Heart left ventricle (tissue), 16 donors: ENCODE measurements around the gene TUBB. TPM values are rescaled to one million over a fixed set of nuclear protein-coding genes. Genes with fewer than 3 reads are reported as not detected.
A peak's percentile ranks its signal among the peaks of the same experiment; 100 is the strongest.

ENCODE experiments used
- ATAC-seq, 4 donors: fragments of 200-7000 bp; cut with Tn5 transposase; one replicate each; pipeline ENCODE4 v1.9.1; 2020 to 2022; ENCODE audit warnings: moderate library complexity in 4 of 4, mild to moderate bottlenecking in 3 of 4, moderate number of reproducible peaks in 1 of 4
- DNase-seq, 5 donors: peaks; one replicate each; pipeline ENCODE4 v3.0.0-alpha.2; 2020
- H3K27ac ChIP-seq, 12 donors: fragments of 200-600 bp; sonication (generic) in 4 of 12; one replicate each; pipeline versions ENCODE4 v1.5.0 to v1.8.0; 2016 to 2022; ENCODE audit warnings: mild to moderate bottlenecking in 2 of 12
- H3K27me3 ChIP-seq, 9 donors: fragments of 200-600 bp; sonication (generic) in 2 of 9; one replicate each; pipeline versions ENCODE4 v1.5.1 to v1.8.0; 2016 to 2022; ENCODE audit warnings: mild to moderate bottlenecking in 3 of 9
- H3K36me3 ChIP-seq, 9 donors: fragments of 200-600 bp; sonication (generic) in 2 of 9; one replicate each; pipeline versions ENCODE4 v1.5.0 to v1.8.0; 2018 to 2022; ENCODE audit warnings: mild to moderate bottlenecking in 2 of 9
- H3K4me1 ChIP-seq, 12 donors: fragments of 200-600 bp; sonication (generic) in 4 of 12; one replicate each; pipeline versions ENCODE4 v1.5.0 to v1.8.0; 2016 to 2022; ENCODE audit warnings: mild to moderate bottlenecking in 3 of 12
- H3K4me3 ChIP-seq, 12 donors: fragments of 200-600 bp; sonication (generic) in 4 of 12; one replicate each; pipeline versions ENCODE4 v1.5.0 to v1.8.0; 2017 to 2022; ENCODE audit warnings: mild to moderate bottlenecking in 9 of 12, moderate library complexity in 4 of 12
- H3K9me3 ChIP-seq, 12 donors: fragments of 200-600 bp; sonication (generic) in 4 of 12; one replicate each; pipeline versions ENCODE4 v1.5.0 to v1.8.0; 2016 to 2022; ENCODE audit warnings: mild to moderate bottlenecking in 1 of 12
- CTCF ChIP-seq, 12 donors: fragments of 200-600 bp; sonication (generic) in 4 of 12; IDR thresholded peaks; one replicate each; pipeline versions ENCODE4 v1.5.0 to v1.8.0; 2018 to 2022; ENCODE audit warnings: antibody characterized with exemption in 12 of 12, mild to moderate bottlenecking in 5 of 12
- POLR2A ChIP-seq, 2 donors: fragments of 450-650 bp; IDR thresholded peaks; one replicate each; pipeline ENCODE4 v1.6.1; 2017; ENCODE audit warnings: antibody characterized with exemption in 2 of 2, mild to moderate bottlenecking in 2 of 2, moderate library complexity in 2 of 2
- WGBS, 4 donors: extraction: QIAGEN DNeasy Blood & Tissue Kit in 2 of 4; methylation state at CpG; one replicate each; pipeline versions ENCODE4 v1.1.5 to v1.1.7; 2013 to 2018; 5-methylcytosine and 5-hydroxymethylcytosine counted together
- intact Hi-C, 10 donors: fragments of 100-400 bp; cut with DNase I; formaldehyde crosslinking; loops; one replicate each; pipeline versions ENCODE4 v1.11.1 to v1.14.2; 2022
- polyA plus RNA-seq, 2 donors: library from polyadenylated mRNA; stranded (reverse); fragments of 200-250 nt; gene quantifications; one replicate each; pipeline ENCODE4 v1.2.3, GENCODE V29; 2013
- total RNA-seq, 9 donors: library from RNA; depleted of rRNA in 2 of 9; stranded (reverse); fragments of >200 nt in 2 of 9; fragmentation: NEBNext Ultra II Directional in 3 of 9; extraction: Animal tissue kit (Norgen Biotek cat#: 25700) in 3 of 9; gene quantifications; one replicate each; pipeline versions ENCODE4 v1.1.0 to v1.2.4, GENCODE V29; 2016 to 2023
- donor health status: ischemic (EF 13 %, LVEDD 7.1; RV severe dilation, severe dysfunction).
- donor health status: healthy with polysubstance abuse.
- donor health status: DM: no; HTN: yes; CAD: no.
- donor health status: DM: no; HTN: no; CAD: no.
- donor health status: ischemic (EF 25% LVEDD 6.9; RV normal size, moderate dysfunction).
- donor health status: ischemic (EF 25% LVEDD 5.7; RV mildly dilated, moderate dysfunction).
- donor health status: healthy.
- donor health status: DM: yes; HTN: yes; CAD: no.
- donor health status: ischemic (EF 35%, LVEDD 5.7; RV mildly dilated, moderate dysfunction).
- donor health status: nonischemic (EF 11% LVEDD 7.7; RV severe dilation, severe dysfunction).
- donor health status: DM: yes; HTN: yes; CAD: no.
- donor health status: PGD.
- donor health status: ischemic (EF 29% LVEDD 5.4; RV normal size, mild dysfunction).
- donor health status: nonischemic (EF 23%, LVEDD 6.1; RV moderate dilation, normal function).

The TUBB gene
- total and polyA plus RNA-seq, 11 donors: 183 to 497 (median 238) TPM

GRCh38 chr6:30740540-30740870 lies 20.4 kb downstream of the TUBB start:
- ATAC-seq: no peak
- no peaks in the 10 kb centered on the region for H3K9me3 ChIP-seq
- WGBS, 4 donors: 90 to 92% (median 91%) methylated on average over 2 of the region's 2 CpGs
- no peaks in the 10 kb centered on the region for H3K27me3 ChIP-seq
- intact Hi-C loops: loop anchor here (5.0 to 10.0 kb wide), 10 partner anchors 37 to 344 kb away; partner anchors contain the start of genes MRPS18B (in 1 of the 10) and PPP1R10 (in 1 of the 10)
- no peak overlapping the region for H3K4me3 ChIP-seq
- peaks cover 3 to 72% (median 44%) of the 10 kb centered on the region in 12 donors for H3K4me1 ChIP-seq
- TF ChIP-seq POLR2A (IDR thresholded peaks at IDR 0.05): no peak
- no peak for TF ChIP-seq CTCF (IDR thresholded peaks at IDR 0.05)
- peak overlapping the region in 8 of 12 donors; percentile 2 to 99 (median 62) for H3K27ac ChIP-seq
- H3K36me3 ChIP-seq: peaks cover 0 to 61% (median 59%) of the 10 kb centered on the region in 9 donors
- DNase-seq: no peak

- ATAC-seq (no peak), DNase-seq (no peak)
- no peaks in the 10 kb centered on the region for H3K9me3 ChIP-seq
- H3K27me3 ChIP-seq: no peaks in the 10 kb centered on the region
- H3K36me3 ChIP-seq: peaks cover 0 to 54% (median 52%) of the 10 kb centered on the region in 9 donors
- intact Hi-C loops: loop anchor here (5.0 to 10.0 kb wide), 10 partner anchors 36 to 344 kb away; partner anchors contain the start of genes MRPS18B (in 1 of the 10) and PPP1R10 (in 1 of the 10)
- TF ChIP-seq POLR2A (IDR thresholded peaks at IDR 0.05) (no peak), CTCF (IDR thresholded peaks at IDR 0.05) (no peak)
- peak overlapping the region; percentile 46 to 95 (median 86) for H3K4me3 ChIP-seq
- H3K4me1 ChIP-seq: peaks cover 3 to 65% (median 42%) of the 10 kb centered on the region in 12 donors
- 67 to 75% (median 70%) methylated on average over 8 of the region's 8 CpGs for WGBS, 4 donors
- H3K27ac ChIP-seq: peak overlapping the region; percentile 92 to 99 (median 97)
Observed at GRCh38 chr6:30741063-30741779, 21.1 kb downstream of the TUBB start.

GRCh38 chr6:30741789-30742315 lies 21.7 kb downstream of the TUBB start:
- H3K27me3 ChIP-seq: no peaks in the 10 kb centered on the region
- intact Hi-C loops: loop anchor here (2.0 to 10.0 kb wide), 15 partner anchors 19 to 343 kb away; partner anchors contain the start of genes MRPS18B (in 1 of the 10), PPP1R10 (in 1 of the 10) and TUBB (in 1 of the 10)
- H3K36me3 ChIP-seq: peaks cover 0 to 47% (median 46%) of the 10 kb centered on the region in 9 donors
- ATAC-seq (peak; percentile 2 to 45 (median 42)), DNase-seq (peak in 2 of 5 donors; percentile 79 to 80)
- peaks cover 3 to 61% (median 40%) of the 10 kb centered on the region in 12 donors for H3K4me1 ChIP-seq
- H3K4me3 ChIP-seq: peak overlapping the region; percentile 46 to 95 (median 86)
- WGBS, 4 donors: 4 to 6% (median 5%) methylated on average over 13 of the region's 13 CpGs
- no peak for TF ChIP-seq CTCF (IDR thresholded peaks at IDR 0.05)
- no peak for TF ChIP-seq POLR2A (IDR thresholded peaks at IDR 0.05)
- no peaks in the 10 kb centered on the region for H3K9me3 ChIP-seq
- H3K27ac ChIP-seq: peak overlapping the region; percentile 92 to 99 (median 97)
